GM19240 (cell line): ENCODE data around the gene EBP.
"Not testable (repeated sequence)": the region's sequence is repeated elsewhere in the genome, so short reads cannot be mapped to it uniquely, and the experiment has no call there.

Experiments used
- DNase-seq: peaks from one replicate; pipeline ENCODE4 v3.0.0; 2011; ENCODE audit warnings: low spot score; ENCODE audit not compliant: insufficient read length

EBP gene

DNA sequence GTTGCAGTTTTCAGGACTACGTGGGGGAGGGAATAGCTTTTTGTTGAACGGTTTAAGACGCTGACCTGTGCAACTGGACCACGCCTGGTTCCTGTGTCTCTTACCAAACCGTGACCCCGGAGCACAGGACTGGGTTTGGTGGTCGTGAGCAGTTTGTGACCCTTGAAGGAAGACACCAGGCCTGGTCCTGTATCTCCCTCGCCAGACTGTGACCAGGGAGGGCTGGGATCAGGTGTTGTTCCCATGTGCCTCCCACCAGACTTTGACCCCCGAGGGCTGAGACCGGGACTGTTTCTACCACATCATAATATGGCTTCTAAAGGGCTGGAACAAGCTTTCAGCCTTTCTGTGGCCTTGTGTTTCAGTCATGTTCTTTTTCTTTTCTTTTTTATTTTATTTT is 683 bp downstream of the EBP start:
- no peak for DNase-seq

DNA sequence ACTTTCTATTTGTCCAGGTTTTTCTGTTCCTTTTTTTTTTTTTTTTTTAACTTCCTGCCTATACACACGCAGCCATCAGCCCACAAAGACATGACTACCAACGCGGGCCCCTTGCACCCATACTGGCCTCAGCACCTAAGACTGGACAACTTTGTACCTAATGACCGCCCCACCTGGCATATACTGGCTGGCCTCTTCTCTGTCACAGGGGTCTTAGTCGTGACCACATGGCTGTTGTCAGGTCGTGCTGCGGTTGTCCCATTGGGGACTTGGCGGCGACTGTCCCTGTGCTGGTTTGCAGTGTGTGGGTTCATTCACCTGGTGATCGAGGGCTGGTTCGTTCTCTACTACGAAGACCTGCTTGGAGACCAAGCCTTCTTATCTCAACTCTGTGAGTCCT is 2.1 kb downstream of the EBP start:
- no peak for DNase-seq

DNA sequence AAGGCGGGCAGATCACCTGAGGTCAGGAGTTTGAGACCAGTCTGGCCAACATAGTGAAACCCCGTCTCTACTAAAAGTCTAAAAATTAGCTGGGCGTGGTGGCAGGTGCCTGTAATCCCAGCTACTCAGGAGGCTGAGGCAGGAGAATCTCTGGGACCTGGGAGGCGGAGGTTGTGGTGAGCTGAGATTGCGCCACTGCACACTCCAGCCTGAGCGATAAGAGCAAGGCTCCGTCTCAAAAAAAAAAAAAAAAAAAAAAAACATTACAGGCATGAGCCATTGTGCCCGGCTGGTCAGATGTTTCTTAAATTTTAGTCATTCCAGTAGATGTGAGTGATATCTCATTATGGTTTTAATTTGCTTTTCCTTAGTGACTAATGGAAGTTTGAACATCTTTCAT is 4.2 kb downstream of the EBP start:
- not testable (repeated sequence) for DNase-seq

DNA sequence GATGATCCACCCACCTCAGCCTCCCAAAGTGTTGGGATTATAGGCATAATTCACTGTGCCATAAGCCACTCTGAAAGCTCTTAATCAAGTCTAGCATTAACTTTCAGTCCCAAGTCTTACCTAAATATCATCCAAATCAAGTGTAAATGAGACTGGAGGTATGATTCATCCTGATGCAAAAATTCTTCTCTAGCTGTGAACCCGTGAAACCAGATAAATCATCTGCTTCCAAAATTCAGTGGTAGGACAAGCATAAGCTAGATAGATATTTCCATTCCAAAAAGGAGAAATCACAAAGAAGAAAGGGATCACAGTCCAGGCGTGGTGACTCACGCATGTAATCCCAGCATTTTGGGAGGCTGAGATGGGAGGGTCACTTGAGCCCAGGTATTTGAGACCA is 9.1 kb downstream of the EBP start:
- no peak for DNase-seq

DNA sequence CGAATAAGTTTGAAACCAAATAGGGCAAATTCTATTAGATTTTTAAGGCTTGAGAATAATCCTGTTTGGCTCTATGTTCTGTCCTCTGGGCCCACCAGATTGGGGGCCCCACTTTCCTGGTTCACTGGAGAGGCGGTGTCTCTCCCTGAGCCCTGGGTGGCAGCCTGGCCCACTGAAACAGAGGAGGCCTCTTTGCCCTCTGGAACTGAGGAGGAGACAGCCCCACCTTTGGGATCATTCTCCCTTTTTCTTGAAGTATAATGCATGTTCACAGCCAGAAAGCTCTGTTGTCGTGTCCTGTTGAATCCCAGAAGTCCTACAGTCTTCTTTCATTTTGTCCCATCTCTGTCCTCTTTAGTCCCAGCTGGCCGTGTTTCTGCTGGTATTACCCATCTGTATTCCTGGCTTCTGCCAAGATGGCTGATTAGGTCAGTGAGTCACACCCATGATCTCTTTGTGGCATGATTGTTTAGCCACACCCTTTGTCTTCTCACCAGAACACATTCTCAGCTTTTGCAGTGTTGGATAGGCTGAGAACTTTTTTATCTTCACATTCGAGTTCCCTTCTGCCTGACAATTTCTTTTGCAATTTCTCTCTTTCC is 9.9 kb downstream of the EBP start:
- DNase-seq = no peak

DNA sequence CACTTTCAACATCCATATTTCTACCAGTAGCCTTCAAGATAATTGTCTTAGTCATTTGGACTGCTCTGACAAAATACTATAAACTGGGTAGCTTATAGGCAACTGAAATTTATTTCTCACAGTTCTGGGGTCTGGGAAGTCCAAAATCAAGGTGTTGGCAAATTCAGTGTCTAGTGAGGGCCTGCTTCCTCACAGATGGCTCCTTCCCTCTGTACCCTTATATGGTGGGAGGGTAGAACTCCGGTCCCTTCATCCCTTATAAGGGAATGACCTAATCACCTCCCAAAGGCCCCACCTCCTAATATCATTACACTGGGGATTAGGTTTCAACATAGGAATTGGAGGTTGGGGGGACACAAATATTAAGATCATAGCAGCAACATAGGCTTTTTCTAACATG is 10.6 kb downstream of the EBP start:
- no peak for DNase-seq

DNA sequence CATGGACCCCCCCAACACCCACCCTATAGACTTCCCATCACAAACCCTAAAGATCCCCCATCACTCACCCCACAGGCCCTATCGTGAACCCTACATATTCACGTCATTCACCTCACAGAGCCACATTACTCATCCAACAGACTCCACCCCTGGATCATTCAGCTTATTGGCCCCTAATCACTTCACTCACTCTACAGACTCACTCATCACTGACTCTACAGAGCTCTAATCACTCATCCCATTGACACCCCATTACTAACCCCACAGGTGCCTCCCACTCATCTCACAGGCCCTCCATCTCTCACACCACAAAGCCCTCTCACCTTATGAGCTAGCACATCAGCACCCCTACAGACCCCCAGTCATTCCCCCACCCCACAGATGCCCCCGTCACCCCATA is 11.6 kb downstream of the EBP start:
- DNase-seq = no peak

DNA sequence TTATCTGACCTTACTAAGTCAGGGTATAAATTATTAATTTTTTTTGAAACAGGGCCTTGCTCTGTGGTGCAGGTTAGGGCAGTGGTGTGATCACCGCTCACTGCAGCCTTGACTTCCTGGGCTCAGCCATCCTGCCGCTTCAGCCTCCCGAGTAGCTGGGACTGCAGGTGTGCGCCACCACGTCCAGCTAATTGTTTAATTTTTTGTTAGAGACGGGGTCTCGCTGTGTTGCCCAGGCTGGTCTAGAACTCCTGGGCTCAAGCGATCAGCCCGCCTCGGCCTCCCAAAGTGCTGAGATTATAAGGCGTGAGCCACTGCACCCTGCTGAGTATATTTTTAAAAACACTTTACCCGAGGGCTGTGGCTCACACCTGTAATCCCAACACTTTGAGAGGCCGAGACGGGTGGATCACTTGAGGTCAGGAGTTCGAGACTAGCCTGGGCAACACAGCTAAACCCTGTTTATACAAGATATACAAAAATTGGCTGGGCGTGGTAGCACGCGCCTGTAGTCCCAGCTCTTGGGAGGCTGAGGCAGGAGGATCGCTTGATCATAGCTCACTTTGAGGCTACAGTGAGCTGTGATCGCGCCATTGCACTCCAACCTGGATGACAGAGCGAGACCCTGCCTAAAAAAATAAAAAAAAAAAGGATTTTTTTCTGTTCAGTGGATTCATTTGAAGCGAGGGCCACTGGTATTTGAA is 17.2 kb downstream of the EBP start:
- no peak for DNase-seq

DNA sequence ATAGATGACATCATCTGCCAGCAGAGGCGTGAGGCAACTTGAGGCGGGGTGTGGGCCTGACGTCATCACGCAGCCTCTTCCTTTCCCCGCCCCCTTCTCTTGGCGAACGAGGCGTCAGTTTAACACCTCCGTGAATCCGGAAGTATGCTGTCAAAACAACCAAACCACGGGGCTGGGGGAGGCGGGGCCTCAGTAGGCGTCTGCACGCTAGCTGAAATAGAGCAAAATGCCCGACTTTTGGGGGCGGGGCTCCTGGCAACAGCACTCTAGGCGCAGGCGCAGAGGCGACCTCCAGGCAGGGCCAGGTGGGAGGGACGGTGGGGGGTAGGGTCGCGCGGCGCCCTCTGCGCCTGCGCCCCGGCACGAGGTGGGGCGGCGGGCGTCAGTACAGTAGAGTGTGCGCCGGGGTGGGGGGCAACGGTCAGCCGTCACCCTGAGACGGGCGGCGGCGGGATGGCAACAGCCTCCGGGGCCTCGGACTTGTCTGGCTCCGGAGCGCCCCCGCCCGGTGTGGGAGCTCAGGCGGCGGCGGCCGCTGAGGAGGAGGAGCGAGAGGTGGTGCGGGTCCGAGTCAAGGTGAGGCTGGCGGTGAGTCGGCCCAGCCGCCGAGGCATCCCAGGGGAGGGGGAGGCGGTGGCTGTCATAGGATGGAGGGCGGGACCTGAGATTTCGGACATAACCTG is 17.9 kb downstream of the EBP start, which contains the start of gene TBC1D25:
Gene TBC1D25 (plus strand): TSS at position 370 of the 683 bp plus-strand sequence. CDS start 84 bp downstream, at position 454.
- peak; percentile 71 for DNase-seq

DNA sequence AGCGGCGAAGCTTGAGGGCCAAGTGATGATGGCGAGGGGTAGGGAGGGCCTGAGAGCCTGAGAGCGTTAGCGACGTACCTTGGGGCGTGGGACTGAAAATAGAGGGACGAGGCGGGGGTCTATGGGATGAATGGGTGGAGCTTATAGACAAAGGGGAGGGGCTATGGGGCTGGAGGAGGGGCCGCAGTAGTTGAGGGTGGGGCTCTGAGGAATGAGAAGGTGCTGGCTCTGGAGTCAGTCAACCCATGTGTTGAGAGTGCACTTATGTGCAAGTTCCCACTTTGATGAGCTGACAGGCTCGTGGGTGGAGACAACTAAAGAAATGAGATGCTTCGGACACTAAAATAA is 18.4 kb downstream of the EBP start:
- DNase-seq = no peak

DNA sequence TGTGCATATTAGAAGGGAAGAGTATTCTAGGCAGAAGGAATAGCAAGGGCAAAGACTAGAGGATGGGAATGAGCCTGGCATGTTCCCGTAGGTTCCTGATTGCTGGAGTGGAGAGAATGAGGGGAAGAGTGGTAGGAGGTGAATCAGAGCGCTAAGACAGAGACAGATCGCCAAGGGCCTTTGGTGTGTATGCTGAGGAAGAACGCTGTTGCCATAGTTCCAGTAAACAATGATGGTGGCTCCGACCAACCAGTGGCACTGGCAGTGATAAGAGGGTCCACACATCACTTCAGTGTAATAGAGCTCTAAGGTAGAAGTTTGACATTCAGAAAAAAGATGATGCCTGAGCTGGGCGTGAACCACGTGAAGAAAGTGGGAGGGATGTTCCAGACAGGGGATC is 18.9 kb downstream of the EBP start:
- DNase-seq = no peak

DNA sequence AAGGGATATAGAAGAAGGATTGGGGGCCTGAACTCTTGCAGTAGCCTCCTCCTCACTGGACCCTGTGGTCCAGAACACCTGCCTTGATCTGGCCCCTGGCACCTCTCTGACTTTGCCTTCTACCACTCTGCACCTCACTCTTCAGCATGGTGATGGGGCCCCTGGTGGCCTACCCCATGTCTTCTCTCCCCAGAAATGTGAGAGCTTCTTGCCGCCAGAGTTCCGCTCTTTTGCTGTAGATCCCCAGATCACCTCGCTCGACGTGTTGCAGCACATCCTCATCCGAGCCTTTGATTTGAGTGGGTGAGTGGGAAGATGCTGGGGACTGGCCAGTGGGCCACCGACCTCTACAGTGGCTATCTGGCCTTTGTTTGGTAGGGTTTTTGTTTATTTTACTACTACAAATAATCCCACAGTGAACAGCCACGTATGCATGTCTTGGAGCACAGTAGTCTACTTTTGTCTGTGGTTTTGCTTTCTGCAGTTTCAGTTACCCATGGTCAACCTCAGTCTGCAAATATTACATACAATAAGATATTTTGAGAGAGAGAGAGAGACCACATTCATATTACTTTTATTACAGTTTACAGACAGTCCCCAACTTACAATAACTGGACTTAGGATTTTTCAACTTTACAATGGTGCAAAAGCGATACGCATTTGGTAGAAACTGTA is 19.7 kb downstream of the EBP start:
- no peak for DNase-seq

DNA sequence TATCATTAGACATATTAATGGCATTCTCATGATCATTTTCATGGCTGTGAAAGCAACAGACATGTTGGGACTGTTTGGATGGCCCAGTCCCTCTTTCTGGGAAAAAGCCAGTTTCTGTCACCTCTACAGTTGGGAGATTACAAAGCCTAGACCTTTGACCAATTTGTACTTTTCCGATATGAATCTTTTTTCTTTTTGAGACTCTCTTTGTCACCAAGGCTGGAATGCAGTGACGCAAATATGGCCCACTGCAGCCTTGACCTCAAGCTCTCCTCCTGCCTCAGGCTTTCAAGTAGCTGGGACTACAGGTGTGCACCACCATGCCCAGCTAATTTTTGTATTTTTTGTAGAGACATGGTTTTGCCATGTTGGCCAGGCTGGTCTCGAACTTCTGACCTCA is 27.3 kb downstream of the EBP start:
- DNase-seq = no peak

DNA sequence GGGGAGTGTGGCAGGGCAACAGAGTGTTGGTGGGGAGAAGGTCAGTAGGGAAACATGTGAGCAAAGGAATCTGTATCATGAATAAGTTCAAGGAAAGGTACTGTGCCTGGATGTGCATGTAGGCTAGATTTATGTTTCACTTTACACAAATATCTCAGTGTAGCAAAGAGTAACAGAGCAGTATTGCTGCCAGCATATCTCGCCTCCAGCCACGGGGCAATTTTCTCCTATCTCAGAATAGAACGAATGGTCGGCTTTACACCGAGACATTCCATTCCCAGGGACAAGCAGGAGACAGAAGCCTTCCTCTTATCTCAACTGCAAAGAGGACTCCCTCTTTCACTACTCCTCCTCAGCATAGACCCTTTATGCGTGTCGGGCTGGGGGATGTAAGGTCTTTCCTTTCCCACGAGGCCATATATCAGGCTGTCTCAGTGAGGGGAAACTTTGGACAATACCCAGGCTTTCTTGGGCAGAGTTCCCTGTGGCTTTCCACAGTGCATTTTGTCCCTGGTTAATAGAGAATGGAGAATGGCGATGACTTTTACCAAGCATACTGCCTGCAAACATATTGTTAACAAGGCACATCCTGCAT is 34.2 kb downstream of the EBP start:
- DNase-seq = not testable (repeated sequence)

DNA sequence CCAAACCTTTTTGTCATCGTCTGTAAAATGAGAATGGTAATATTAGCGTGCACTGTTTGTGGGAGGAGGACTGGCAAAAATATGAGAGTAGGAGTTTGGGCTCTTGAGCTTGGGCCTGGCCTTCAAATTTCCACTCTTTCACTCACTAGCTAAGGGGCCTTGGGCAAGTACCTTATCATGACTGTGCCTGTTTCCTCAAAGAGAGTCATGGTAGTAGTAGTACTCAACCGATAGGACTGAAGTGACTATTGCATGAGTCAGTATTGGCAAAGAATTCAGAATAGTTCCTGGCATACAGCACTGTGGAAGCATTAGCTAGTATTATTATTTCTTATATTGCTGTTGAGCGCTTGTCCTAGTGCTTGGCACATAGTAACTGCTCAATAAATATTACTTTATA is 36.7 kb downstream of the EBP start:
- no peak for DNase-seq

DNA sequence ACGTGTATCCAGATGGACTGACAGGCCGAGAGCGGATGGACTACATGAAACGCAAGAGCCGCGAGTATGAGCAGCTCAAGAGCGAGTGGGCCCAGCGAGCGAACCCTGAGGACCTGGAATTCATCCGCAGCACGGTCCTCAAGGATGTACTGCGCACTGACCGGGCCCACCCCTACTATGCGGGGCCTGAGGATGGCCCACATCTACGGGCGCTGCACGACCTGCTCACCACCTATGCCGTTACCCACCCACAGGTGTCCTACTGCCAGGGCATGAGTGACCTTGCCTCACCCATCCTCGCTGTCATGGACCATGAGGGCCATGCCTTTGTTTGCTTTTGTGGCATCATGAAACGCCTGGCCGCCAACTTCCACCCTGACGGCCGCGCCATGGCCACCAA is 38.0 kb downstream of the EBP start:
- DNase-seq = no peak

DNA sequence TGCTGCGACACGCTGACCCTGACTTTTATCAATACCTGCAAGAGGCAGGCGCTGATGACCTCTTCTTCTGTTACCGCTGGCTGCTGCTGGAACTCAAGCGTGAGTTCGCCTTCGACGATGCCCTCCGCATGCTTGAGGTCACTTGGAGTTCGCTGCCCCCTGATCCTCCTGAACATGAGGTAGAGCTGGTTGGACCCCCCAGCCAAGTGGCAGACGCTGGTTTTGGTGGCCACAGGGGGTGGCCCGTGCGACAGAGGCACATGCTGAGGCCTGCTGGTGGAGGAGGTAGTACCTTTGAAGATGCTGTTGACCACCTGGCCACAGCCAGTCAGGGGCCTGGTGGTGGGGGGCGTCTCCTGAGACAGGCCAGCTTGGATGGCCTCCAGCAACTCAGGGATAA is 38.4 kb downstream of the EBP start:
- DNase-seq = no peak

DNA sequence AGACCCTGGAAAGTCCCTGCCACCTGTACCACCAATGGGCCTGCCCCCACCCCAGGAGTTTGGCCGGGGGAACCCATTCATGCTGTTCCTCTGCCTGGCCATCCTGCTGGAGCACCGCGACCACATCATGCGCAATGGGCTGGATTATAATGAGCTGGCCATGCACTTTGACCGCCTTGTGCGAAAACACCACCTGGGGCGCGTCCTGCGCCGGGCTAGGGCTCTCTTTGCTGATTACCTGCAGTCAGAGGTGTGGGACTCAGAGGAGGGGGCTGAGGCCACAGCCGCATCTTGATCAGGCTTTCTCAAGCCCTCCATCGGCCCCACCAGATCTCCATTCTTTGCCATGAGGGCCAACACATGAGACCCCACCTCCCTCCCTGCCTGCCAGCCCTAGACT is 39.1 kb downstream of the EBP start:
- no peak for DNase-seq

DNA sequence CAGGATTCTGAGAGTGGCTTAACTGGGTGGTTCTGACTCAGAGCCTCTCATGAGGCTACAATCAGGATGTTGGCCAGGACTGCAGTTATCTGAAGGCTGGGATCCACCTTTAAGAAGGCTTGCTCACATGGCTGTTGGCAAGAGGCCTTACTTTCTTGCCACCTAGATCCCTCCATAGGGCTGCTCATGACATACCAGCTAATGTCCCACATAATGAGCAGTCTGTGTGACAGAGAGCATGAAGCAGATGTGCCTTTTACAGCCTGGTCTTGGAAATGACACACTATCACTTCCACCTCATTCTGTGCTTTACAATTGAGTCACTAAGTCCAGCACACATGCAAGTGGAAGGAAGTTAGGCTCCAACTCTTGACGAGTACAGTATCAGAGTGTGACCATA is 48.4 kb downstream of the EBP start:
- DNase-seq = no peak

DNA sequence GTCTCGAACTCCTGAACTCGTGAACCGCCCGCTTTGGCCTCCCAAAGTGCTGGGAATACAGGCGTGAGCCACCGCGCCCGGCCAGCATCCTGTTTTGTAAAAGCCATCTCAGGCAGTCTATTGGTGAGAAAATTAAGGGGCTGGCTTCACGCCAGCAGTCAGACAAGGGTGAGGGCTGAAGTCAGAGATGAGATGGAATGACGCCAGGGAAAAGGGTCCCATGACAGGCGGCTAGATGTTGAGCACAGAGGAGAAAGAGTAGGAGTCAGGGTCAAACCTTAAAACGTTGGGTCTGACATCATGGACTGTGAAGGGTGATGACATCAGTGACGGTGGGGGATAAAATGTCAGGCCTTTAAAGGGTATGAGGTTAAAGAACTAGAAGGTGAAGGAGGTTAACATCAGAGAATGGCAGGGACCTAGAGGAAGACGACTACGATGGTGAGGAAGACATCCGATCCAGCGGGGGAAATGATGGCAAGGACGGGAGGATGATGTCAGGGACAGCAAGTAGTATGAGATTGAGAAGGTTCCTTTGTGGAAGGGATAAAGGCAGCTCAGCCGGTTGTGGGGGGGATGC is 52.2 kb downstream of the EBP start:
- no peak for DNase-seq
